Measurements from ENCODE around the gene CNST. TPM values are rescaled to one million over a fixed set of nuclear protein-coding genes. Genes with fewer than 3 reads are reported as not detected.

The CNST gene
- total and polyA plus RNA-seq, 2 of the 13 experiments (the other 11 are each of a cell fraction or from before 2014, with no cell fraction given): 6.3 to 12.4 TPM

- peak; percentile 51 for TF ChIP-seq ZFX (CRISPR knock-in tag; IDR thresholded peaks at IDR 0.05; ENCODE audit: low read depth)
- TF ChIP-seq ZBTB38 (CRISPR knock-in tag; IDR thresholded peaks at IDR 0.05): peak; percentile 28; the same call in 1 of the 2 replicates
- no peak for TF ChIP-seq ZNF816 (CRISPR knock-in tag; IDR thresholded peaks at IDR 0.05; ENCODE audit: borderline replicate concordance)
- TF ChIP-seq MLLT10 (CRISPR knock-in tag; IDR thresholded peaks at IDR 0.05): no peak
- TF ChIP-seq ZNF589 (CRISPR knock-in tag; conservative IDR thresholded peaks at IDR 0.05): no peak
- TF ChIP-seq JARID2 (CRISPR knock-in tag; IDR thresholded peaks at IDR 0.05; ENCODE audit: insufficient replicate concordance): peak; percentile 0
- peak; percentile 91 for TF ChIP-seq CEBPB (IDR thresholded peaks at IDR 0.05; ENCODE audit: borderline replicate concordance, low read depth, low read length)
- 0 out of 2 replicates have a peak, but pooled peaks have one; percentile 28 for TF ChIP-seq ZMYM4 (CRISPR knock-in tag; IDR thresholded peaks at IDR 0.05)
- no peak for TF ChIP-seq ADNP (CRISPR knock-in tag; IDR thresholded peaks at IDR 0.05)
- TF ChIP-seq KDM1A (CRISPR knock-in tag; IDR thresholded peaks at IDR 0.05): peak; percentile 52; the same call in 1 of the 2 replicates
- no peak for TF ChIP-seq AKNA (CRISPR knock-in tag; IDR thresholded peaks at IDR 0.05; ENCODE audit: borderline replicate concordance)
- TF ChIP-seq ZNF343 (CRISPR knock-in tag; IDR thresholded peaks at IDR 0.05): no peak
- TF ChIP-seq RAD21 (CRISPR knock-in tag; IDR thresholded peaks at IDR 0.05): no peak
- TF ChIP-seq THRA (CRISPR knock-in tag; IDR thresholded peaks at IDR 0.05; ENCODE audit: borderline replicate concordance): no peak
- no peak for TF ChIP-seq ZKSCAN8 (CRISPR knock-in tag; IDR thresholded peaks at IDR 0.05; ENCODE audit: borderline replicate concordance)
- no peak for TF ChIP-seq ZNF501 (CRISPR knock-in tag; IDR thresholded peaks at IDR 0.05)
- TF ChIP-seq NPAS2 (CRISPR knock-in tag; IDR thresholded peaks at IDR 0.05; ENCODE audit: borderline replicate concordance): no peak
- no peak for TF ChIP-seq ARID3A (IDR thresholded peaks at IDR 0.05; ENCODE audit: low read depth, low read length)
- 0 out of 2 replicates have a peak, but pooled peaks have one; percentile 45 for TF ChIP-seq ZMYM2 (CRISPR knock-in tag; IDR thresholded peaks at IDR 0.05)
- no peak for TF ChIP-seq ZNF746 (CRISPR knock-in tag; IDR thresholded peaks at IDR 0.05)
Measured at GRCh38 chr1:246709196-246709595, 142.9 kb downstream of the CNST start (continued).

Data from HepG2 (cell line).